K562 (cell line): ENCODE data around the gene SYF2. TPM values are rescaled to one million over a fixed set of nuclear protein-coding genes. Genes with fewer than 3 reads are reported as not detected.

Experiments used
- BCL6 ChIP-seq: fragments of 250-450 bp; sonication (Bioruptor Pico); IDR thresholded peaks from 2 replicates; pipeline ENCODE4 v1.4.0; 2020
- CBX3 ChIP-seq, 2 experiments: IDR thresholded peaks; 1 replicate in 1 of 2; 2 replicates in 1 of 2; pipeline ENCODE4 v1.6.1; 2012; ENCODE audit warnings: inconsistent platforms in 2 of 2, low read length in 2 of 2, borderline replicate concordance in 1 of 2, control low read depth in 1 of 2
- DNMT1 ChIP-seq: fragments of 450-650 bp; IDR thresholded peaks from 2 replicates; pipeline ENCODE4 v1.6.1; 2016; ENCODE audit warnings: antibody characterized with exemption, mild to moderate bottlenecking
- DPF2 ChIP-seq: fragments of 450-650 bp; IDR thresholded peaks from 2 replicates; pipeline ENCODE4 v1.6.1; 2016
- E2F8 ChIP-seq: fragments of 450-650 bp; IDR thresholded peaks from 2 replicates; pipeline ENCODE4 v1.7.1; 2018; ENCODE audit warnings: mild to moderate bottlenecking, low read depth; ENCODE audit not compliant: partially characterized antibody
- HMGXB4 ChIP-seq: sonication (generic); formaldehyde crosslinking; IDR thresholded peaks from 2 replicates; pipeline ENCODE4 v1.8.1; 2023; ENCODE audit warnings: mild to moderate bottlenecking, missing genetic modification reagents
- MBD2 ChIP-seq: sonication (generic); IDR thresholded peaks from 2 replicates; pipeline ENCODE4 v1.6.1; 2016; ENCODE audit warnings: low read depth, borderline replicate concordance
- MNT ChIP-seq, 2 experiments: fragments of 450-650 bp; conservative IDR thresholded peaks; 2 replicates each; pipeline ENCODE4 v1.6.1; 2017; ENCODE audit warnings: mild to moderate bottlenecking in 2 of 2, moderate library complexity in 2 of 2
- NELFE ChIP-seq: IDR thresholded peaks from 2 replicates; pipeline ENCODE4 v1.6.1; 2011; ENCODE audit warnings: mild to moderate bottlenecking; ENCODE audit not compliant: insufficient read depth, insufficient read length
- NKRF ChIP-seq: fragments of 450-650 bp; IDR thresholded peaks from 2 replicates; pipeline ENCODE4 v1.6.1; 2016; ENCODE audit warnings: borderline replicate concordance
- NR3C1 ChIP-seq: sonication (generic); formaldehyde crosslinking; IDR thresholded peaks from 2 replicates; pipeline ENCODE4 v1.8.1; 2022; ENCODE audit warnings: missing genetic modification reagents
- NUFIP1 ChIP-seq: fragments of 450-650 bp; IDR thresholded peaks from 2 replicates; pipeline ENCODE4 v1.6.1; 2018; ENCODE audit not compliant: partially characterized antibody
- PTRF ChIP-seq: fragments of 450-650 bp; IDR thresholded peaks from 2 replicates; pipeline ENCODE4 v1.6.1; 2016; ENCODE audit warnings: mild to moderate bottlenecking, missing genetic modification characterization, missing compliant biosample characterization
- SRSF1 ChIP-seq: fragments of 200-400 bp; formaldehyde crosslinking; IDR thresholded peaks from 2 replicates; pipeline ENCODE4 v1.6.1; 2017; ENCODE audit warnings: mild to moderate bottlenecking, low read depth, low read length, moderate library complexity
- TCF15 ChIP-seq: fragments of 250-450 bp; sonication (Bioruptor Pico); IDR thresholded peaks from 2 replicates; pipeline ENCODE4 v1.8.0; 2022; ENCODE audit warnings: moderate library complexity, mild to moderate bottlenecking, inconsistent platforms
- ZBTB9 ChIP-seq: fragments of 450-650 bp; formaldehyde crosslinking; IDR thresholded peaks from 2 replicates; pipeline ENCODE4 v1.4.0; 2020; ENCODE audit warnings: mild to moderate bottlenecking, moderate library complexity
- ZNF707 ChIP-seq: fragments of 250-450 bp; sonication (Bioruptor Pico); conservative IDR thresholded peaks from 2 replicates; pipeline ENCODE4 v1.8.0; 2022; ENCODE audit warnings: inconsistent platforms, mild to moderate bottlenecking, moderate library complexity
- polyA plus RNA-seq, 8 experiments: library from polyadenylated mRNA; depleted of rRNA in 4 of 8; stranded (reverse) in 5 of 8; unstranded in 3 of 8; fragments of >200 nt; fragmentation: Nextera tagmentation in 2 of 8; fragmentation: Illumina TruSeq in 1 of 8; extraction: Ambion mirVana in 2 of 8; extraction: Trizol in 1 of 8; gene quantifications; 2 replicates each; pipeline versions ENCODE4 v1.2.1 to v1.2.3, GENCODE V29; 2011 to 2014; ENCODE audit warnings: inconsistent platforms in 1 of 8, missing spikeins in 1 of 8
- total RNA-seq, 7 experiments: library from RNA; depleted of rRNA in 6 of 7; stranded (reverse); fragments of >200 nt in 6 of 7; fragmentation: Illumina TruSeq in 2 of 7; extraction: Trizol in 2 of 7; gene quantifications; 2 replicates each; pipeline versions ENCODE4 v1.2.1 to v1.2.3, GENCODE V29; 2011 to 2021; ENCODE audit warnings: low replicate concordance in 1 of 7

SYF2 gene
- total and polyA plus RNA-seq, 9 of the 15 experiments (the other 6 are each of a cell fraction or from before 2014, with no cell fraction given): 20.9 to 69.0 (median 43.2) TPM

GRCh38 chr1:25232027-25232865 lies at the start of gene SYF2 (continued):
- TF ChIP-seq E2F8 (peak; percentile 96), NKRF (peak; percentile 97), DNMT1 (no peak; the same call in 1 of the 2 replicates), DPF2 (no peak), NR3C1 (no peak), NELFE (no peak), ZNF707 (CRISPR knock-in tag) (peak; percentile 58), CBX3 (IDR thresholded peaks at IDR 0.05; ENCODE audit: borderline replicate concordance in 1 of 2, low read length in 2 of 2) (0 out of 3 replicates have a peak, but pooled peaks of 1 of the 2 experiments have one; percentile 4), NUFIP1 (no peak), BCL6 (CRISPR knock-in tag) (peak; percentile 35; the same call in 1 of the 2 replicates), TCF15 (peak; percentile 76; the same call in 1 of the 2 replicates), ZBTB9 (no peak; the same call in 1 of the 2 replicates), HMGXB4 (CRISPR knock-in tag) (peak; percentile 78; the same call in 1 of the 2 replicates), MNT (conservative IDR thresholded peaks at IDR 0.05) (peak; percentile 89 to 96), MBD2 (peak; percentile 85), PTRF (tag) (no peak), SRSF1 (no peak)
